Measurements from ENCODE around the gene UGT1A4. TPM values are rescaled to one million over a fixed set of nuclear protein-coding genes. Genes with fewer than 3 reads are reported as not detected.
"Not testable (repeated sequence)": the region's sequence is repeated elsewhere in the genome, so short reads cannot be mapped to it uniquely, and the experiment has no call there.

Gene UGT1A4
- total RNA-seq, 1 donor from 2014 or later, result not detected

DNA sequence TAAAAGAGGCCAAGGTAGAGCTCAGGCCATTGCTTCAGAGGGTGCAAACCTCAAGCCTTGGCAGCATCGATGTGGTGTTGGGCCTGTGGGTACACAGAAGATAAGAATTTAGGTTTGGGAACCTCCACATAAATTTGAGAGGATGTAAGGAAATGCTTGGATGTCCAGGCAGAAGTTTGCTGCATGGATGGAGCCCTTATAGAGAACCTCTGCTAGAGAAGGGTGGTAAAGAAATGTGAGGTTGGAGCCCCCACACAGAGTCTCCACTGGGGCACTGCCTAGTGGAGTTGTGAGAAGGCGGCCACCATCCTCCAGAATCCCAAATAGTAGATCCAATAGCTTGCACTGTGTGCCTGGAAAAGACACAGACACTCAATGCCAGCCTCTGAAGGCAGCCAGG, 32.2 kb downstream of the UGT1A4 start:
- DNase-seq, result not testable (repeated sequence)

DNA sequence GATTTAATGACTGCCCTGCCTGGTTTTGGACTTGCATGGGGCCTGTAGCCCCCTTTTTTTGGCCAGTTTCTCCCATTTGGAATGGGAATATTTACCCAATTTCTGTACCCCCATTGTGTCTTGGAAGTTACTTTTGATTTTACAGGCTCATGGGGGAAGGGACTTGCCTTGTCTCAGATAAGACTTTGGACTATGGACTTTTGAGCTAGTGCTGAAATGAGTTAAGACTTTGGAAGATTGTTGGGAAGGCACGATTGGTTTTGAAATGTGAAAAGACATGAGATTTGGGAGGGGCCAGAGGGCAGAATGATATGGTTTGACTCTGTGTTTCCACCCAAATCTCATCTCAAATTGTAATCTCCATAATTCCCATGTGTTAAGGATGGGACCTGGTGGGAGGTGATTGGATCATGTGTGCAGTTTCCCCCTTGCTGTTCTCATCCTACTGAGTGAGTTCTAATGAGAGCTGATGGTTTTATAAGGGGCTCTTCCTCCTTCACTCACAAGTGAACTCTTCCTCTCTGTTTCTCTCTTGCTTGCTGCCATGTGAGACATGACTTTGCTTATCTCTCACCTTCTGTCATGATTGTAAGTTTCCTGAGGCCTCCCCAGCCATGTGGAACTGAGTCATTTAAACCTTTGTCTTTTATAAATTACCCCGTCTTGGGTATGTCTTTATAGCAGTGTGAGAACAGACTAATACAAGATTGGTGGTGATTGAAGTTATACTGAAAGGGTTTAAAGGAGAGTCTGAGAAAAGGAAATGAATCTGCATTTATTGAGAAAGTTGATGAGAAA, 32.9 kb downstream of the UGT1A4 start:
- not testable (repeated sequence) for DNase-seq

DNA sequence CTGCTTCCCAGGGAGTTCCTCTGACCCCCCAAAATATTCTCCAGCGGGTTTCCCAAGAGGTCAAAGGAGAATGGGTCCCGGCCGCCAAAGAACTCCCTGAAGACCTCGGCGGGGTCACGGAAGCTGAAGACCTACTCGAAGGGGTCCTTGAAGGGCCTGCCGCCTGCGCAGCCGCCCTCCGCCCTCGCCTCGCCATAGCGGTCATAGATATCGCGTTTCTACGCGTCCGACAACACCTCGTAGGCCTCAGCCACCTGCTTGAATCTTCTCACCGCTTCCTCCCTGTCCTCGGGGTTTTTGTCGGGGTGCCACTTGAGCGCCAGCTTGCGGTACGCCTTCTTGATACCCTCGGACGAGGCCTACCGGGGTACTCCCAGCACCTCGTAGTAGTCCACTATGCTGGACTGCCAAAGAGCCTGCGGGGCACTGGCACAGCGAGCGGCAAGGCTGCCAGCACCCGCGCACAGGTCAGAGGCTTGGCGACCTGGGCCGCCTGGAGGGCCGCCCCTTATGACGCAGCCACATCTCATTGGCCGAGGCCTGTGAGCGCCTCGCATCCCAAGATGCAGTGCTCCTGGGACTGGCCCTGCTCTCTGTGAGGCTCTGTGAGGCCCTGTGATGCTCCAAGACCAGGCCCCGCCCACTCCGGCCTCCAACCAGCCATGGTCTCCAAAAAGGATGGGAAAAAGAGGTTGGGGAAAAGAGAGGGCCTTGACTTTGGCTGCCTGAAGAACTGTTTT, 36.5 kb downstream of the UGT1A4 start:
- DNase-seq, result no peak

DNA sequence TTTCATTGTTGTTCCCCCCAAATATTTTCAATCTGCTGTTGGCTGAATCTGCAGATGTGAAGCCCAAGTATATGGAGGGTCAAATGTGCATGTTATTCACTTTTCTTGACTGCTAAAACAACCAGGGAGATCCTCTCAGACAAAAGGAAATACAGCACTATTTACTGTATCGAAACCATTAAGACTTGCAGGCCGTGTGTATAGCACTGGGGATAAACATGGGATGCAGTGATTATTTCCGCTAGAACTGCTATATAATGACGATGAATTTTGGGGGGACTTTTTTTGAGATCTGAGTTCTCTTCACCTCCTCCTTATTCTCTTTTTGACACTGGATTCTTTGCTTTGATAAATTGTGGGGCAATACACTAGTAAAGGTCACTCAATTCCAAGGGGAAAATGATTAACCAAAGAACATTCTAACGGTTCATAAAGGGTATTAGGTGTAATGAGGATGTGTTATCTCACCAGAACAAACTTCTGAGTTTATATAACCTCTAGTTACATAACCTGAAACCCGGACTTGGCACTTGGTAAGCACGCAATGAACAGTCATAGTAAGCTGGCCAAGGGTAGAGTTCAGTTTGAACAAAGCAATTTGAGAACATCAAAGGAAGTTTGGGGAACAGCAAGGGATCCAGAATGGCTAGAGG, 38.0 kb downstream of the UGT1A4 start:
- no peak for DNase-seq

DNA sequence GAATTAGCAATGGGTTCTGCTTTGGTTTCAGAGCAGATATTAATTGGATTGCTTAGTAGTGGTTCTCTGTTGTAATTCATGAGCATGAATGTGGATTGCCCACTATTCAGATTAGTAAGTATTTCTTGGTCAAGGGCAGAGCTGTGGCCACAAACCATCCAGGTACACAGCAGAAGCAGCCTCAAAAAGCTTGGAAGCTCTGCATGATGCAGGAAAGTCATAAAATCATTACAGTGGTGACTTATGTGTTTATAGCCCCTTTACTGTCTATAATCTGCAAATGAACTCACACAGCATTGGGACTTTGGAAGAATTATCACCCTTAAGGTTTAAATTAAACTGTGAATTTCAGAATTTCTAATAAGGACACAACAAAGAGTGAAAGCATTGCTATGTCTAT, 39.6 kb downstream of the UGT1A4 start:
- no peak for DNase-seq

DNA sequence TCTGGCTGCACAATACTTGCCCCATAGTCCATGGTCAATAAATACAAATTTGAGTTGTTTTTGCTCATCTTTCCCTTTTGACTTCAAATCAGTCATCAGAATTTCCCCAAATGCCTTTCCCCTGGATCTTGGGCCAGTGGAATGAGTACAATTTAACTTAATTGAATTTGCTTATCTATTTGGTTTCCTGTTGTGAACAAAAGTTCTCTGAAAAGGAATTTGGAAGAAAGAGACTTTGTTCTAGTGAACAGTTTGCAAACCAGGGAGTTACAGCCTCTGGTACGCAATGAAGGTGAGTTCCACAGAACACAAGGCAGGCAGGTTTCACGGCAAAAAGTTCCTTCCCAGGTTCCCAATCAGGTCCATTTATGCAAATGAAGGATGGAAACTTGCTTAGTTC, 40.3 kb downstream of the UGT1A4 start:
- no peak for DNase-seq

DNA sequence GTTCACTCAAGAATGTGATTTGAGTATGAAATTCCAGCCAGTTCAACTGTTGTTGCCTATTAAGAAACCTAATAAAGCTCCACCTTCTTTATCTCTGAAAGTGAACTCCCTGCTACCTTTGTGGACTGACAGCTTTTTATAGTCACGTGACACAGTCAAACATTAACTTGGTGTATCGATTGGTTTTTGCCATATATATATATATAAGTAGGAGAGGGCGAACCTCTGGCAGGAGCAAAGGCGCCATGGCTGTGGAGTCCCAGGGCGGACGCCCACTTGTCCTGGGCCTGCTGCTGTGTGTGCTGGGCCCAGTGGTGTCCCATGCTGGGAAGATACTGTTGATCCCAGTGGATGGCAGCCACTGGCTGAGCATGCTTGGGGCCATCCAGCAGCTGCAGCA, 41.5 kb downstream of the UGT1A4 start, which contains the start of gene UGT1A1:
Gene UGT1A1, plus strand, starts transcription at position 228 of the 400 bp plus-strand sequence. Its CDS starts 18 bp downstream, at position 246.
- no peak for DNase-seq

DNA sequence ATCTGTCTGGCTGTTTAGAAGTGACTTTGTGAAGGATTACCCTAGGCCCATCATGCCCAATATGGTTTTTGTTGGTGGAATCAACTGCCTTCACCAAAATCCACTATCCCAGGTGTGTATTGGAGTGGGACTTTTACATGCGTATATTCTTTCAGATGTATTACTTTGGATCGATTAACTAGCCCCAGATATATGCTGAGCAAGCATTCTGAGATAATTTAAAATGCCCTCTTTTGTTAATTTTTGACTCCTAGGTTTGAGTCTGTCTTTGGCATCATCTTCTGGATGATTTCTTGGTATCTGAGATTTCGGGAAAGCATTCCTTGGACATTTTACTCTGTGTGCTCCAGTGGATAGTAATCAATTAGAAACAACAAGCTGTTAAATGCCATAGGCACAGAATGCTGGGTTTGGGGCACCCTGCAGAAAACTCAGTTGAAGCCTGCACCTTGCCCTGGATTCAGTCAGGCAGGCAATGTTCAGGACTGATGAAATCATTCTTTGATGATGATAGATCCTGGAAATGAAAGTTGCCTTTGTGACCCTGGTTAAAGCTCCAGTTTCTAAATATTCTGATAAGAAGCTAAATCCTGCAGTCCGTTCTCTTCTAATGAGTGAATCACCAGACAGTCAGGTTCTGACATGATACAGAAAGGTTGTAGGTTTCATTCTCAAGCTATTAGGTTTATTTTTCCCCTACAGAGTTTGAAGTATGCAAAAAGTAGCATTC, 42.7 kb downstream of the UGT1A4 start:
- no peak for DNase-seq

DNA sequence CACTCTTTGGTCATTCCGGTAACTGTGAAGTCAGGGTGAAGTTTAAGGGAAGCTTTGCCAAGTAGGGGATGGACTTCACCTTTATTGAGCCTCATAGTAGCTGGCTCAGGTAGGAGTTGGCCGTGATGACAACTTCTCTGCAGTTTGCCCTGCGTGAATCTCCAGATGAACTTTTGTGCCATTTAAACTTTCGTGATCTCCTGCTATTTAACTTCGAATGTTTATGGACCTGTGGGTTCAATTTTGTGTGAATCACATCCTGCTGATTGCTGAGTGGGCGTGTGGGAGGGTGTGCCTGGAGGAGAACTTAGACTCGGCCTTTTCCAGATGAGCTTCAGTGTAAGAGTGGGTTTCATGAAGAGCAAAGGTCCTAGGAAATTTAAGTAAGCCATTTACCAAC, 45.7 kb downstream of the UGT1A4 start:
- no peak for DNase-seq

DNA sequence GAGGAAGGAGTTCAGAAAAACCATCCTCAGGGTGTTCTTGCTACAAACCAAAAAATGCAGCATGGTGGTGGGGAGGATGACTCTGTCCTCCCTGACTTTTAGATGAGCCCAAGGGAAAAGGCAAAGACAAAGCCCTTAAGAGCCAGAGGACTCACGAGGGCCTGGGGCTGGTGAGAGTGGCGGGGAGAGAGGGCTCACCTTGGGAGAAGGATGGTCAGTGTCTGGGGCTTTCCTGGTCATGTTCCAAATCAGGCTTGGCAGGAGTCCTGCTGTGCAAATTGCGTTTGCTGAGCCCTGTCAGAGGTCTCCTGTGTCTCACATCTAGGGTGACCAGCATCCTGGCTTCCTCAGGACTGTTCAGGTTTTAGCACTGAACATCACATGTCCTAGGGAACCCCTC, 46.2 kb downstream of the UGT1A4 start:
- DNase-seq, result no peak

DNA sequence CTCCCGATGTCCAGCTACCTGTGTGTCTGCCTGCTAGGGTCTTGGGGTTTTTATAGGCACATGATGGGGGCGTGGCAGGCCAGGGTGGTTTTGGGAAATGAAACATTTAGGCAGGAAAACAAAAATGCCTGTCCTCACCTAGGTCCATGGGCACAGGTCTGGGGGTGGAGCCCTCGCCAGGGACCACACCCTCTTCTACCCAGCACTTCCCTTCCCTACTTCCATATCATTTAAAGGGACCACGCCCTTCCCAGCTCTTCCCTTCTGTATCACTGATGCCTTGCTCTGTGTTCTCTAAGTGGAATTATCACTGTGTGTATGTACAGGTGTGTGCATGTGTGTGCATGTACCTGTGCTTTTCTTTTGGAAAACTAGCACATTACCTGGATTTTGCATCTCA, 47.9 kb downstream of the UGT1A4 start:
- no peak for DNase-seq

DNA sequence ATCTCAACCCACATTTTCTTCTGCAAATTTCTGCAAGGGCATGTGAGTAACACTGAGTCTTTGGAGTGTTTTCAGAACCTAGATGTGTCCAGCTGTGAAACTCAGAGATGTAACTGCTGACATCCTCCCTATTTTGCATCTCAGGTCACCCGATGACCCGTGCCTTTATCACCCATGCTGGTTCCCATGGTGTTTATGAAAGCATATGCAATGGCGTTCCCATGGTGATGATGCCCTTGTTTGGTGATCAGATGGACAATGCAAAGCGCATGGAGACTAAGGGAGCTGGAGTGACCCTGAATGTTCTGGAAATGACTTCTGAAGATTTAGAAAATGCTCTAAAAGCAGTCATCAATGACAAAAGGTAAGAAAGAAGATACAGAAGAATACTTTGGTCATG, 49.5 kb downstream of the UGT1A4 start:
- no peak for DNase-seq

DNA sequence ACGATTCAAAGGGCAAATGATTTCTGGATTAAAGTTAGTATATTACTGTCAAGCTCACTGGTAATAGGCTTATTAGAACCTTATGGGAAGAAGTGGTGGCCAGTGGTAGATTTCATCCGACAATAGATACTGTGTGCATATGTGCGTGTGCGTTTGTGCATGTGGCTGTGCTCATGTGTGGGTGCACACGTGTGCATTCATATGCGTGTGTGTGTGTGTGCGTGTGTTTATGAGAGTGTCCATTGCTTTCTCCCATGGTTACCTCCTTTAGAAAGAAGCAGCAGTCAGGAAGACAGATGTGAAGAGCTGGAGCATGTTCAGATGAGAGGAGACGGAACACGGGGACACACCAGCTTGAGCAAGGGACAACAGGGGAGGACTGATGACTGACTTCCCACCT, 50.7 kb downstream of the UGT1A4 start:
- DNase-seq, result no peak

DNA sequence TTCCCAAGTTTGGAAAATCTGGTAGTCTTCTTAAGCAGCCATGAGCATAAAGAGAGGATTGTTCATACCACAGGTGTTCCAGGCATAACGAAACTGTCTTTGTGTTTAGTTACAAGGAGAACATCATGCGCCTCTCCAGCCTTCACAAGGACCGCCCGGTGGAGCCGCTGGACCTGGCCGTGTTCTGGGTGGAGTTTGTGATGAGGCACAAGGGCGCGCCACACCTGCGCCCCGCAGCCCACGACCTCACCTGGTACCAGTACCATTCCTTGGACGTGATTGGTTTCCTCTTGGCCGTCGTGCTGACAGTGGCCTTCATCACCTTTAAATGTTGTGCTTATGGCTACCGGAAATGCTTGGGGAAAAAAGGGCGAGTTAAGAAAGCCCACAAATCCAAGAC, 53.6 kb downstream of the UGT1A4 start:
- no peak for DNase-seq

DNA sequence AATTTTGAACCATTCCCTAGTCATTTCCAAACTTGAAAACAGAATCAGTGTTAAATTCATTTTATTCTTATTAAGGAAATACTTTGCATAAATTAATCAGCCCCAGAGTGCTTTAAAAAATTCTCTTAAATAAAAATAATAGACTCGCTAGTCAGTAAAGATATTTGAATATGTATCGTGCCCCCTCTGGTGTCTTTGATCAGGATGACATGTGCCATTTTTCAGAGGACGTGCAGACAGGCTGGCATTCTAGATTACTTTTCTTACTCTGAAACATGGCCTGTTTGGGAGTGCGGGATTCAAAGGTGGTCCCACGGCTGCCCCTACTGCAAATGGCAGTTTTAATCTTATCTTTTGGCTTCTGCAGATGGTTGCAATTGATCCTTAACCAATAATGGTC, 54.0 kb downstream of the UGT1A4 start:
- no peak for DNase-seq

DNA sequence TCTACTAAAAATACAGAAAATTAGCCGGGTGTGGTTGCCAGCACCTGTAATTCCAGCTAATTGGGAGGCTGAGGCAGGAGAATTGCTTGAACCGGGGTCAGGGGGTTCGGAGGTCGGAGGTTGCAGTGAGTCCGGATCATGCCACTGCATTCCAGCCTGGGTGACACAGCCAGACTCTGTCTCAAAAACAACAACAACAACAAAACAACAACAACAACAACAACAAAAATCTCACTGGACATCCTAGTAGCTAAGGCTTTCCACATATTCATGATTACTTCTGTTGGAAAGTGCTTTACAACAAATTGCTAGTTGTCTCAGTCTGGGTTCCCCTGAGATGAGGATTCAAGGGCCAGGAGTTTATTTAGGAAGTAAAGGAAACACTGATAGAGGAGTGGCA, 55.3 kb downstream of the UGT1A4 start:
- no peak for DNase-seq

DNA sequence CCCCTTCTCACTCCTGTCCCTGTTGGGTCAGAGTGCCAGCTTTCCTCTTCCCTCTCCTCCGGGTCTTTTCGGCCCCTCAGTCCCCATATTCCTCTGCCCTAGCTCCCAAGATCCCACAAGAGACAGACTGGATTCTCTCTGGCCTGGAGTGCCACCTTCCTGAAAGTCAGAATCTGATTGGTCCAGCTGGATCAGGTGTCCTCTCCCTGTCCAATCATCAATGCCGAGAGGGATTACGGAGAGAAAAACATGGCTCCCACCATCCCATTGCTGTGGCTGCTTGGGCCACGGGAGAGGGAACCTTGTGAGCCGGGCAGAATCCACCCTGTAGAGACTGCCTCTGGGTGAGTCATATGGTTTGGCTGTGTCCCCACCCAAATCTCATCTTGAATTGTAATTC, 56.9 kb downstream of the UGT1A4 start:
- DNase-seq, result no peak

DNA sequence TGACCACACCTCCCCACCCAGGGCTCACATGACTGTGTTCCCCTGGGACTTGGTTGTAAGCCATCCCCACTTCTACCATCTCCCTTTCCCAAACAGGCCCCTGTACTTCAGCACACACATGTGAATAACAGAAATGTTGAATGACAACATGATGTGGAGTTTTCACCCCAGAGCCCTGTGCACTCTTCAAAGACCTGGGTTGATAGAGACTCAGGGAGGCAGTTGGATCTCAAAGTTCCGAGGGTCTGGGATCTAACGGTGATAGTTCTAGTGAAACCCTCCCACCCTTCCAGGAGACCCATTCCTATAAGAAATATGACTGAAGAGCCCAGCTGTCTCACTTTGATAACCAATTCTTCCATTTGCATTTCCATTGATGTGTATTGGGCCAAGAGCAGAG, 59.5 kb downstream of the UGT1A4 start, which contains the start of gene MROH2A:
Gene MROH2A, plus strand, starts transcription at position 301 of the 400 bp plus-strand sequence. CDS start 1,029 bp downstream, outside the sequence.
- DNase-seq, result no peak

DNA sequence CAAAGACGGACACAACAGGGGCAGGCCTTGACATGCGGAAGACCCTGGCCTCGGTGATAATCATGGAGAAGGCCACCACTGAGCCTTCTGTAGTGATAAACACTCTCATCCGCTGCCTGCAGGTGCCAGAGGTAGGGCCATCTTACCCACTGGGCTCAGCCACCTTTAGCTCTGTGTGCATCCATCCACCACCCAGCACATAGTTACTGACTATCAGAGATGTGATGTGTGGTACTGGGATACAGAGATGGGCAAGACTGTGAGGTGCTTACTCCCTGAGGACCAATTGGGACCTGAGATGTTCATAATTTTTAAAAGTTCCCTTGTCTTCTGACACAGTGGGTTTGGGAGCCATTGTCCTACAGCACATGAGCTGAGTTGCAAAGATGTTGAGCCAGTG, 61.2 kb downstream of the UGT1A4 start:
- no peak for DNase-seq

DNA sequence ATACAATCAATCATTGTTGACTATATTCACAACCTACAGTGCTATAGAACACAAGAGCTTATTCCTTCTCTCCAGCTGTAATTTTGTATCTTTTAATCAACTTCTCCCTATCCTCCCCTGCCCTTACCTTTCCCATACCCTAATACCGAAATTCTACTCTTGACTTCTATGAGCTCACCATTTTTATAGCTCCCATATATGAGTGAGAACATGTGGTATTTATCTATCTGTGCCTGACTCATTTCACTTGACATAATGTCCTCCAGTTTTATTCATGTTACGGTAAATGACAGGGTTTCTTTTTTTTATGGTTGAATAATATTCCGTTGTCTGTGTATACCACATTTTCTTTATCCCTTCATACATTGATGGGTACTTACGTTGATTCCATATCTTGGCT, 62.2 kb downstream of the UGT1A4 start:
- DNase-seq, result no peak

DNA sequence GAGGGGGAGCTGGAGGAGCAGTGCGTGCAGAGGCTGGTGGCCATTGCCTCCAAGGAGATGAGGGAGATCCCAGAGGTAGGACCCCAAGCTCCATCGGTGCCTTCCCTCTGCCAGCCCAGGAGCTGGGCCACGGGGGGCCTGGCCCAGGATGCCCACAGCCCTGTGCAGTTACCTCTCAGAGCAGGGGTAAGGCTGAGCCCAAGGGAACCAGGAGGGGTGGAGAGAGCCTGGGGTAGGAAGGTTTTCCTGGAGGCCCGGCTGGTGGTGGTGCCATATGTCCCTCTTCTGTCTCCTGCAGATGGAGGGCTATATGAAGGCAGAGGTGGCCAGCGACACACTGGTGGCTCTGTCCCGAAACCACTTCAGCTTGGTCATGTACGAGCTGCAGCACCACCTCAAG, 71.0 kb downstream of the UGT1A4 start:
- DNase-seq, result no peak

DNA sequence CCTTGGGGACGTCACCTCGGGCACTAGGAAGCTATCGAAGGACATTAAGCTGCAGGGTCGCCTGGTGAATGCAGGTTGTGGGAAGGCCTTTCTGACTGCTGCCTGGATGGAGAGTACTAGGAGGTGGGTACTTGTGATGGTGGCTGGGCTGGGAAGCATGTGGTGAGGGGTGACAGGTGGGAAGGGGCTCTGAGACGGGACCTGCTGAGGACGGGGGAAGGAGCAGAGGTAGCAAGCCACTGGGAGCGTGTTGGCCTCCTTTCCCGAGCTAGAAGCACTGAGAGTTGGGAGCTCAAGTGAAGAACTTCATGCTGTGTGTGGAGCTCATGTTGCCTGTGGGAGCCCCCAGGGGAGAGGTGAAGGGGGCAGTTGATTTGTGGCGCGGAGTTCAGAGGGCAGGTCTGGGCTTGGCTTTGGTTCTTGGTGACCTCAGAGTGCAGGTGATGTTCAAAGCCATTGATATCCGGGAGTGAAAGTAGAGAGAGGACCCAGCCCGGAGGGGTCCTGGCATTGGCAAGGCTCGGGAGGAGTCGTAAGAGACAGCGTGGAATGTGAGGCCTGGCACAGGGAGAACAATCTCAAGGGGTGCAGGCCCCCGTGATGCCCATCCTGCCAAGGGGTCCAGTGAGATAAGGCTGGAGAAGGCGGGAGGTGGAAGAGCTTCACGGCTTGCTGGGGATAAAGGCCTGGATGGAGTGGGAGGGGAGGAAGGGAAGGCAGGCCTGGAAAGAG, 72.8 kb downstream of the UGT1A4 start:
- no peak for DNase-seq

Measured in skin of body (tissue), 2 donors.